Tibial nerve (tissue), 4 donors: ENCODE data around the gene RARG. TPM values are rescaled to one million over a fixed set of nuclear protein-coding genes. Genes with fewer than 3 reads are reported as not detected.
A peak's percentile ranks its signal among the peaks of the same experiment; 100 is the strongest.

Experiments used
- DNase-seq, 2 donors: peaks; one replicate each; pipeline ENCODE4 v3.0.0-alpha.2; 2019; ENCODE audit warnings: low spot score in 2 of 2
- H3K27ac ChIP-seq, 4 donors: fragments of 200-600 bp; sonication (generic) in 3 of 4; one replicate each; pipeline ENCODE4 v1.5.1; 2017 to 2019; ENCODE audit warnings: mild to moderate bottlenecking in 1 of 4
- H3K27me3 ChIP-seq, 2 donors: fragments of 200-600 bp; sonication (generic) in 1 of 2; one replicate each; pipeline versions ENCODE4 v1.5.1 to v1.6.0; 2017 to 2019
- H3K36me3 ChIP-seq, 3 donors: fragments of 200-600 bp; sonication (generic); one replicate each; pipeline ENCODE4 v1.5.1; 2018 to 2019
- H3K4me1 ChIP-seq, 4 donors: fragments of 200-600 bp; sonication (generic) in 3 of 4; one replicate each; pipeline ENCODE4 v1.5.1; 2017 to 2019
- H3K4me3 ChIP-seq, 4 donors: fragments of 200-600 bp; sonication (generic) in 3 of 4; one replicate each; pipeline ENCODE4 v1.5.1; 2017 to 2019; ENCODE audit warnings: mild to moderate bottlenecking in 1 of 4, moderate library complexity in 1 of 4
- H3K9me3 ChIP-seq, 4 donors: fragments of 200-600 bp; sonication (generic) in 3 of 4; one replicate each; pipeline ENCODE4 v1.5.1; 2017 to 2019
- EP300 ChIP-seq, 2 donors: sonication (generic); formaldehyde crosslinking; IDR thresholded peaks; one replicate each; pipeline ENCODE4 v1.6.1; 2017; ENCODE audit warnings: antibody characterized with exemption in 2 of 2, mild to moderate bottlenecking in 1 of 2
- POLR2A ChIP-seq, 2 donors: fragments of 450-650 bp; IDR thresholded peaks; one replicate each; pipeline ENCODE4 v1.6.1; 2017; ENCODE audit warnings: antibody characterized with exemption in 2 of 2, mild to moderate bottlenecking in 2 of 2, moderate library complexity in 2 of 2
- WGBS, 2 donors: methylation state at CpG; one replicate each; pipeline ENCODE4 v1.1.5; 2018; 5-methylcytosine and 5-hydroxymethylcytosine counted together
- total RNA-seq, 4 donors: library from RNA; depleted of rRNA; stranded (reverse); fragments of >200 nt; gene quantifications; one replicate each; pipeline ENCODE4 v1.1.0, GENCODE V29; 2016
- TF ChIP-seq, protein P1 (sequence below), 5 experiments: fragments of 200-600 bp in 3 of 5; fragments of 450-650 bp in 2 of 5; sonication (generic) in 3 of 5; IDR thresholded peaks; one replicate each; pipeline ENCODE4 v1.5.1; 2016 to 2019; ENCODE audit warnings: antibody characterized with exemption in 5 of 5, mild to moderate bottlenecking in 3 of 5, moderate library complexity in 2 of 5

Gene RARG
- total RNA-seq, 4 donors from 2014 or later, result 28.0 to 32.3 (median 31.4) TPM

DNA sequence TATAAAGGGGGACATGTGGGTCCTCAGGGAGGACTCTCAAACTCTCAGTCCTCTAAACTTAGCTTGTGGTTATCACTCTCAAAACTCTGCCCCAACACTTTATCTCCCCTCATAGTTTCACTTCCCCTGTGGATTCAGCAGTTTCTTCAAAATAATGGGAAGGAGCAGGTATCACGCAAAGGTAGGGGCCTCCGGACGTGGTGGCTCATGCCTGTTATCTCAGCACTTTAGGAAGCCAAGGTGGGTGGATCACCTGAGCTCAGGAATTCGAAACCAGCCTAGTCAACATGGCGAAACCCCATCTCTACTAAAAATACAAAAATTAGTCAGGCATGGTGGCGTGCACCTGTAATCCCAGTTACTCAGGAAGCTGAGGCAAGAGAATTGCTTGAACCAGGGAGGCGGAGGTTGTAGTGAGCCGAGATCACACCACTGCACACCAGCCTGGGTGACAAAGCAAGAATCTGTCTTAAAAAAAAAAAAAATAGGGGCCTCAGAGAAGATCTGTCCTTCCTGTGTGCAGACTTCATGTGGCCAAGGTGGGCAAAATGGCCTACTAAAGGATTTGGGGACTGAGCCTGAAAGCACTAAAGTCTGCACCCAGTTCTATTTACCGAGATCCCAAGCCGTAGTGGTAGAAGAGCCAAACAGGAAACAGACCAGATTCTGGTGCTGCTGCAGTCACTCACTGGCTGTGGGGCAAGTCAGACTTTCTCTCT lies 31.4 kb downstream of the RARG start:
- Histone ChIP-seq H3K4me3 (no peak overlapping the region), H3K9me3 (no peaks in the 10 kb centered on the region), H3K27ac (no peak overlapping the region), H3K27me3 (no peaks in the 10 kb centered on the region), H3K36me3 (no peaks in the 10 kb centered on the region), H3K4me1 (peaks cover 0 to 20% (median 14%) of the 10 kb centered on the region in 4 donors)
- no peak for DNase-seq
- 69 to 76% methylated on average over 10 of the region's 10 CpGs for WGBS, 2 donors
- TF ChIP-seq, protein P1, sequence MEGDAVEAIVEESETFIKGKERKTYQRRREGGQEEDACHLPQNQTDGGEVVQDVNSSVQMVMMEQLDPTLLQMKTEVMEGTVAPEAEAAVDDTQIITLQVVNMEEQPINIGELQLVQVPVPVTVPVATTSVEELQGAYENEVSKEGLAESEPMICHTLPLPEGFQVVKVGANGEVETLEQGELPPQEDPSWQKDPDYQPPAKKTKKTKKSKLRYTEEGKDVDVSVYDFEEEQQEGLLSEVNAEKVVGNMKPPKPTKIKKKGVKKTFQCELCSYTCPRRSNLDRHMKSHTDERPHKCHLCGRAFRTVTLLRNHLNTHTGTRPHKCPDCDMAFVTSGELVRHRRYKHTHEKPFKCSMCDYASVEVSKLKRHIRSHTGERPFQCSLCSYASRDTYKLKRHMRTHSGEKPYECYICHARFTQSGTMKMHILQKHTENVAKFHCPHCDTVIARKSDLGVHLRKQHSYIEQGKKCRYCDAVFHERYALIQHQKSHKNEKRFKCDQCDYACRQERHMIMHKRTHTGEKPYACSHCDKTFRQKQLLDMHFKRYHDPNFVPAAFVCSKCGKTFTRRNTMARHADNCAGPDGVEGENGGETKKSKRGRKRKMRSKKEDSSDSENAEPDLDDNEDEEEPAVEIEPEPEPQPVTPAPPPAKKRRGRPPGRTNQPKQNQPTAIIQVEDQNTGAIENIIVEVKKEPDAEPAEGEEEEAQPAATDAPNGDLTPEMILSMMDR (IDR thresholded peaks at IDR 0.05), result no peak
- no peak for TF ChIP-seq POLR2A (IDR thresholded peaks at IDR 0.05)
- no peak for TF ChIP-seq EP300 (IDR thresholded peaks at IDR 0.05)

DNA sequence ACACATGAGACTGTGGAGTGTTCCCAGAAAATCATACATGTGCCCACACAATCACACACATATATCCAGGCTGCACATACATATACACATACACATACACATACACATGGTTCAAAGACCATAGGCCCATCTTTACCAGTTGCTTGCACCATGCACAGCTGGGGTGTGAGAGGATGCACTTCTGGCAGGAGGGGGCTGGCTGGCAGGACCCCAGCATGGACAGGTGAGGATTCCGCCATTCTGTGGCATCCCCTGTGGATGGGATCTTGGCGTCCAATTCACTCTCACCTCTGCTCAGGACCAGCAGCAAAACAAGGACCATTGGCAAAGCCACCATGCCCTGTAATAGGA lies 31.9 kb downstream of the RARG start:
- no peaks in the 10 kb centered on the region for H3K27me3 ChIP-seq
- 94% methylated on average over 2 of the region's 2 CpGs; no CpG with 5 or more reads in 1 of the 2 donors for WGBS, 2 donors
- H3K4me1 ChIP-seq, result peaks cover 0 to 20% (median 13%) of the 10 kb centered on the region in 4 donors
- no peaks in the 10 kb centered on the region for H3K9me3 ChIP-seq
- no peak overlapping the region for H3K4me3 ChIP-seq
- TF ChIP-seq, protein P1 (IDR thresholded peaks at IDR 0.05), result no peak
- TF ChIP-seq EP300 (IDR thresholded peaks at IDR 0.05), result no peak
- no peak for TF ChIP-seq POLR2A (IDR thresholded peaks at IDR 0.05)
- H3K36me3 ChIP-seq, result no peaks in the 10 kb centered on the region
- H3K27ac ChIP-seq, result no peak overlapping the region
- no peak for DNase-seq

DNA sequence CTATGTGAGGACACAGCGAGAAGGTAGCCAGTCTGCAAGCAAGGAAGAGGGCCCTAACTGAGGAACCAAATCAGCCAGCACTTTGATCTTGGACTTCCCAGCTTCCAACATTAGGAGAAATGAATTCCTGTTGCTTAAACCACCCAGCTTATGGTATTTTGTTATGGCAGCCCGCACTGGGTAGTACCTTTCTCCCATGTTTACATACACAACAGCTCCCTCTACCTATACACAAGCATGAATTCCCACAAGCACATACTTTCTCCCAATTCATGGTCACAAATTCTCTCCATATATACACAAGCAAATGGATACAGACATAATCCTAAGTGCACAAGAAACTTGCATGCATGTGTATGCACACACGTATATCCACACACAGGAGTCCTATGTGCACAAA lies 32.3 kb downstream of the RARG start:
- Histone ChIP-seq H3K4me1 (peaks cover 0 to 20% (median 13%) of the 10 kb centered on the region in 4 donors), H3K4me3 (no peak overlapping the region), H3K27me3 (no peaks in the 10 kb centered on the region), H3K36me3 (no peaks in the 10 kb centered on the region), H3K27ac (no peak overlapping the region), H3K9me3 (no peaks in the 10 kb centered on the region)
- DNase-seq, result no peak
- TF ChIP-seq POLR2A (IDR thresholded peaks at IDR 0.05), result no peak
- TF ChIP-seq, protein P1 (IDR thresholded peaks at IDR 0.05), result no peak
- no peak for TF ChIP-seq EP300 (IDR thresholded peaks at IDR 0.05)
- 87% methylated on average over 3 of the region's 3 CpGs for WGBS, 2 donors

DNA sequence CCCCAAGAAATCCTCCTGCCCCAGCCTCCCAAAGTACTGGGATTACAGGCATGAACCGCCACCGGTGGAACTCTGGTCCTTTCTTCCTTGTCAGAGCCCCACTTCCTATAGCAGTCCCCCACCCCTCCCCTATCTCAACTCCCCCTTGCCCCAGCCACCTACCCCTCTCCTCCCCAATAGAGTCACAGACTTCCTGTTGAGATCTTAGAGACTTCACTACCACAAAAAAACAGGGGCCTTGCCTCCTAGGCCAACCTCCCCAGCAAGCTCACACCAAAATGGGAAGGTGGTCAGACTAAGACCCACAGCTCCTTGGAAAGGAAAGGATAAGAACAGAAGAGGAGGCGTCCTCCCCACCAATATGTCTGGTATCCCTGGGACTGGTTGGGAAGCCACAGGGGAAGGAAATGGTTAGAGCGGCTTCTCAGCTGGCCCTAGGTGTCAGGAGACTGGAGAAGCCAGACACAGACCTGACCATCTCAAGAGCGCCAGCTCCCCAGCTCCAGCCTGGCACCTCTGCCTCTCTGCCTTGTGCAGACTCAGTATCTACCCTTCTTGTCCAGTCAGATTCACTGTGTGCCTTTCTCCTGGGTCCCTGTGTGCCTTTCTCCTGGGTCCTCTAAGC lies 33.4 kb downstream of the RARG start:
- WGBS, 2 donors, result 93 to 95% methylated on average over 5 of the region's 5 CpGs
- no peaks in the 10 kb centered on the region for H3K27me3 ChIP-seq
- no peak overlapping the region for H3K4me3 ChIP-seq
- no peak for DNase-seq
- no peaks in the 10 kb centered on the region for H3K9me3 ChIP-seq
- TF ChIP-seq EP300 (IDR thresholded peaks at IDR 0.05) (no peak), POLR2A (IDR thresholded peaks at IDR 0.05) (no peak)
- TF ChIP-seq, protein P1 (IDR thresholded peaks at IDR 0.05), result no peak
- H3K27ac ChIP-seq, result no peak overlapping the region
- H3K4me1 ChIP-seq, result peaks cover 0 to 20% (median 13%) of the 10 kb centered on the region in 4 donors
- no peaks in the 10 kb centered on the region for H3K36me3 ChIP-seq

DNA sequence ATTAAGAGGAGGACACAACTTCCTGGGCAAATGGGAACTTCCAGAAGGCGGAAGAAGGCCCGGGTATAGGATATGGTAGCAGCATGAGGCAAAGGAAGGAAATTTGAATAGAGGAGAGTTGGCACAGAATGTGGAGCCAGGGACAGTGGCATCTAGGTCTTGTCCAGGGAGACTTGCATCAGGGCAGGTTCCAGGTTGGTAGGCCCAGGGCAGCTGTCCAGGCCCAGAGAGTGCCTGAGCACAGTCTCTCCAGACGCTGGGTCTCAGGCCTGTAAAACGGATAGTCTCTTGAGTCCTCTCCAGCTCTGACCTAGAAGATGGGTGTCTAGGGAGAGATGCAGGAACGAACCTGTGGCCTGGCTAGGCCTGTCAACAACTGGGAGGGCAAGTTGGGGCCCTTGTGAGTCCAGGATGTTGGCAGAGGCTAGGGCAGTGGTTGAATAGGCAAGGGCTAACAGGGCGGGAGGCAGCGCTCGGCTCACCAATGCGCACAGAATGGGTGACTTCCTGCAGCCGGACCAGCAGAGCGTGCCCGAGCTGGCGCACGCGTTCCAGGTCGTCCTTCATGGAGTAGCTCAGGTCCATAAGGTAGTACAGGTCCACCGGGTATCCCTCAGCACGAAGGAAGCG lies 34.9 kb downstream of the RARG start:
- no peaks in the 10 kb centered on the region for H3K9me3 ChIP-seq
- H3K27me3 ChIP-seq, result no peaks in the 10 kb centered on the region
- H3K4me3 ChIP-seq, result peak overlapping the region; percentile 14 to 38 (median 22)
- TF ChIP-seq EP300 (IDR thresholded peaks at IDR 0.05), result no peak
- H3K27ac ChIP-seq, result peak overlapping the region in 2 of 4 donors; percentile 28 to 49
- peaks cover 0 to 11% (median 0%) of the 10 kb centered on the region in 3 donors for H3K36me3 ChIP-seq
- H3K4me1 ChIP-seq, result peaks cover 0 to 20% (median 13%) of the 10 kb centered on the region in 4 donors
- DNase-seq, result no peak
- 68 to 78% methylated on average over 8 to 19 of the region's 19 CpGs for WGBS, 2 donors
